GM23248 (cell line): ENCODE data around the gene RERE.

Experiments
- EZH2 ChIP-seq: fragments of 200-600 bp; sonication (generic); IDR thresholded peaks from 2 replicates; pipeline ENCODE4 v1.6.1; 2018; ENCODE audit warnings: antibody characterized with exemption, mild to moderate bottlenecking; ENCODE audit not compliant: insufficient read depth, poor library complexity, severe bottlenecking
- EZH2phosphoT487 ChIP-seq: fragments of 200-600 bp; sonication (generic); IDR thresholded peaks from 2 replicates; pipeline ENCODE4 v1.6.1; 2018; ENCODE audit warnings: antibody characterized with exemption, moderate library complexity, mild to moderate bottlenecking, low read depth; ENCODE audit not compliant: insufficient read depth

- TF ChIP-seq EZH2 (no peak), EZH2phosphoT487 (no peak)
These were observed 45.7 kb upstream of the RERE start for GRCh38 chr1:8863138-8863537.
